CD4-positive, alpha-beta T cell treated with Interleukin-15 for 1 hour (primary cell): ENCODE data around the gene ZNF552.
"Not testable (repeated sequence)": the region's sequence is repeated elsewhere in the genome, so short reads cannot be mapped to it uniquely, and the experiment has no call there.

Source experiments
- DNase-seq: peaks from one replicate; pipeline ENCODE4 v3.0.0-alpha.2; 2020

Gene ZNF552

DNA sequence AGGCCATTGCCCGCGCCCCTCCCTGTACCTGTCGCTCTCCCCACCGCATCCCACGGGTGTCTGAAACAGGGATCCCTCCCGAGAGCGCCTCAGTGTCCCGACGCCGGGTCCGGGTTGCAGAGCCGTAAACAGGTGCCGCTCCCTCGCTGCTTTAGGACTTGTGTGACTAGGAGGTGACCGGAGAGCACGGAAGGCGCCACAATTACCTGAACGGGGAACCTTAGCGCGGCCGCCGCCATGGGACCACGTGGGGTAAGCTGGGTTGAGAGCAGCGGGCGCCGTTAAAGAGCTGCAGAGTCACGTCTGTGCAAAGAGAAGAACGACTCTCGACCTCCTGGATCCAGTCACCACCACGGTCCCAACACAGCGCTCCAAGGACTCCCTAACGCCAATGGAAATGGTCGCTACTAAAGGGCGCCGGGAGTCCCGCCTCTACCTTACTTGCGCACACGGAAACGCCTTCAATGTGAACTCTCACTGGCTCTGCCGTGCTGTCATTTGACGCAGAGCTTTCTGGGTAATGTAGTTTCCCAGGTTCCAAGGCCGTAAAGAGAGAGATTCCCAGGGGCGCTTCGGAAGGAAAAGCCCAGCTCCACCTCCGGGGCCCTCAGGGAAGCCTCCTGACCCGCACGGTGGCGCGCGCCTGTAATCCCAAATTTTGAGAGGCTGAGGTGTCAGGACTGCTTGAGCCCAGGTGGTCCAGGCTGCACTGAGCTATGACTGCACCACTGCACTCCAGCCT lies at the start of gene ZNF552:
ZNF552 (minus strand) TSS at position 409 of the 742 bp plus-strand sequence; CDS start at position 239, 170 bp downstream.
- peak; percentile 82 for DNase-seq

DNA sequence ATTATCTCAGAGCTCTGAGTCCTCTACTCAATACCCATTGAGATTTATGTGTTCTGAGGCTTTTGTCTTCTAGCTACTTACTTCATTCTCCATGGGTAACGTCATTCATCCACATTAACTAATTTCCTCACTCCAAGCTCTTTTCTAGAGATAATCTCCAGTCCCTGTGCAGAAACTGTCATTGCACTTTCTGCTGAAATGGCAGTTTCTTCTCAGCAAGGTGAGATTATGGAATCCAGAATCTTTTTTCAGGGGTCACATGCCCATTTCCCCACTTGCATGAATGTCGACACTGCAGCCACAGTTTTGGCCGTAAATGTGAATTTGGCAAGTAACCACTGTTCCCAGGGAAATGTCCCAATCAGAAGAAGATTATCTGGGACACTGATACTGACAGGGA lies 47.6 kb upstream of the ZNF552 start:
- not testable (repeated sequence) for DNase-seq

DNA sequence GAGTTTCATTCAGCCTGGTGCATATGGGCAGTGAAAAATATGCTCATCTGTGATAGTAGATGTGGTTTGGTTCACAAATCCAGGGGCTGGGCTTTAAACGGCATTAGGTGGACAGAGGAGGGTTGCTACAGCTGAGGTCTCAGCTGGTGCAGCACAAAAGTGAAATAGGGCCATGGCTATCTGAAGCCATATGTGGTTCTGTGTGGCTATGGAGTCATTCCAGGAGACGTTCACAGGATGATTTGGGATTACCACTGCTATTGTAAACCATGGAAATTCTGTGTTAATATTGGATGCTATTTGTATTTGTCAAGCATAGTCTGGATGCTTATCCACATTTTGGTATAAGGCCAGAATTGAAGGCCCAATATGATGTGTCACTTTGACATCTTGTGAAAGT lies 39.4 kb upstream of the ZNF552 start:
- not testable (repeated sequence) for DNase-seq

DNA sequence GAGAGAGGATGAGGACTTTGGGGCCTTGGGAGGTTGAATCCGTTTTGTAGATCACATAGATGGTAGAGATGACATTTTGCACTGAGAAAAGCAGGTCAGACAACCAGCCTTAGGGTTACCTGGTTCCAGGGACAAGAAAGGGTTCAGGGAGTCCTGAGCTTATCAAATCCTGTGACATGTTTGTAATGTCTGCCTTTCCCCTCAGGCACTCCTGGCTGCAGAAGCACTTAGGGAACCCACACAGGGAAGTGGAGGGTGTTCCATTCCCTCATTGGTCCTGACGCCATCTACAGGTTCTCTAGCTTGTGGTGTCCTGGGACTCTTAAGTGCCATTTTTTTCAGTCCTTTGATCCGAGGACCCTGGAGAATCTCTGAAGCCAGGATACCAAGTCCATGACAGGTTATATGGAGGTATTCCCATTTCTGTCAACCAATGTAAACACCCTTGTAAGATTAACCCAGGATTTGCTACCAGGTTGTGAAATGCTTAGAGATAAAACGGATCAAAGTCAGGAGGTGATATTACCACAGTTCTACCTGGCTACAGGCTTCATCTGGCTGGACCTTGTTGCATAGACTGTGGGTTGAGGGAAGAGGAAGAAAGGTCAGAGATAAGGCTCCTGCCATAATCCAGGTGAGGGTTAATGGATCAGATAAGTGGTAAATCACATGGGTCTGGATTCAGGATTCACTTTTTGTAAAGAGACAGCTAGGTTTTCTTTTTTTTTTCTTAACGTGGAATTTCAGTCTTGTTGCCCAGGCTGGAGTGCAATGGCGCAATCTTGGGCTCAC lies 37.3 kb upstream of the ZNF552 start:
- not testable (repeated sequence) for DNase-seq

DNA sequence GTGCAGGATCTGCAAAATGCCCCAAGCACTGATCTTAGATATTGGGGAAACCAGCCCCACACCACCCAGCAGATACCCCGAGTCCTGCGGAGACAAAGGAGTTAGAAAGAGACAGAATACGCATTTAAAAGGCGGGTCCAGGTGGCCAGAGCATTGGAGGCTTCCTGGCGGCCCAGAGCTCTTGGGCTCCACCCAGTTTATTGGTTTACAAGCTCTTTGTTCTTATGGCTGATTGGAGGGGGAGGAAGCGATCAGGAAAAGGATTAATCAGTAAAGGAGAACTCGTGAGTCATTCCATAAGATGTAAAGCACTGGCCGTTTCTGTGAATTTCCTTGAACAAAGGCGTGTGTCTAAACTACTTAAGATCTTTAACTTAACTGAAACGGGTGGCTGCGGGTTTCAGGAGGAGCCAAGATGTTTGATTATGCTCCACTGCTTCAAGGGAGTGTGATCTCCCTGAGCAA lies 35.9 kb upstream of the ZNF552 start:
- no peak for DNase-seq

DNA sequence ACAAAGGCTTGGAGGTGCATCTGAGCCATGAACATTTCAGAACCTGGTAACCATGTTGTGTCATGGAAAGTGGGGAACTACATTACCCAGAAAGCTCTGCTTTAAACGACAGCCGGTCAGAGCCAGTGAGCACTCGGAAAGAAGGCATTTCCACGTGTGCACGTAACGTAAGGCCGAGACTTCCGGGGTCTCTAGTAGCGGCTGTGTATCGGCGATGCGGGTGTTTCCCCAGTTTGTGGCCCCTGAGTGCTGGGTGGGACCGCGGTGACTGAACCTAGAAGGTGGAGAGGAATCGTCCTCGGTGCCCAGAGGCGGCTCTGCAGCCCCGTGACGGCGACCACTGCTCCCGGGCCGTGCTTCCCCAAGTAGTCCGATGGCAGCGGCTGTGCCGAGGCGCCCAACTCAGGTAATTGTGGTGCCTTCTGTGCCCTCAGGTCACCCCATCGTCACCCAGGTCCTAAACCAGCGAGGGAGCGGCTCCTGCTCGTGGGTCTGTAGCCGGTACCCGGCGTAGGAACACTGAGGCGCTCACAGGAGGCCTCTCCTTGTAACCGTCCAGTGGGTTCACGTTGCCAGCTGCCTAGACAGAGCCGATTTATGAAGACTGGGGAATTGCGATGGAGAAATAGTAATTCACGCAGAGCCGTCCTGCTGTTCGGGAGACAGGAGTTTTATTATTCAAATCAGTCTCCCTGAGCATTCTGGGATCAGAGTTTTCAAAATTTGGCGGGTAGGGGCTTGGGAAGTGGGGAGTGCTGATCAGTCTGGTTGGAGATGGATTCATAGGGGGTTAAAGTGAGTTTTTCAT lies 35.2 kb upstream of the ZNF552 start, which contains the start of gene ZNF587:
ZNF587 (plus strand) TSS at position 194 of the 808 bp plus-strand sequence; CDS start at position 374, 180 bp downstream.
- peak; percentile 88 for DNase-seq

DNA sequence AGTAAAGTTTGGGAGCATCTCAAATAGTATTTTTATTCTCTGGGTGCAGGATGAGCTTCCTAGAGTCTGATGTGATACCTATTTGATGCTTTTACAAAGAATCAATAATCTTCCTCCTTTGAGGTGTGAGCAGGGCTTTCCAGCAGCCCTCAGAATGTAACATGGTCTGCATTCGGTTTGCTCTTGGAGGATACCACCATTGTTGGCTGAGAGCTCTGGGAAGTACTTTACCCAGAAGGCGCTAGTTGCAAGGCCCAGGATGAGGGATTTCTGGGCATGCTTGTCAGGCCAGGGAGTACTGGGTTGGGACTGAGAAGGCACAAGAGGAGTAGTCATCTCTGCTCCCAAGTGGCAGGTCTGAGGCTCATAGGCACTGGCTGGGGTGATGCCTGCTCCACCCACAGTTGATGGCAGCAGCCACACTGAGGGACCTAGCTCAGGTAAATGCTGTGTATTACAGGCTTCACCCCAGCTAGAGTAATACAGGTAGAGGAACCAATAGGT lies 34.5 kb upstream of the ZNF552 start:
- not testable (repeated sequence) for DNase-seq

DNA sequence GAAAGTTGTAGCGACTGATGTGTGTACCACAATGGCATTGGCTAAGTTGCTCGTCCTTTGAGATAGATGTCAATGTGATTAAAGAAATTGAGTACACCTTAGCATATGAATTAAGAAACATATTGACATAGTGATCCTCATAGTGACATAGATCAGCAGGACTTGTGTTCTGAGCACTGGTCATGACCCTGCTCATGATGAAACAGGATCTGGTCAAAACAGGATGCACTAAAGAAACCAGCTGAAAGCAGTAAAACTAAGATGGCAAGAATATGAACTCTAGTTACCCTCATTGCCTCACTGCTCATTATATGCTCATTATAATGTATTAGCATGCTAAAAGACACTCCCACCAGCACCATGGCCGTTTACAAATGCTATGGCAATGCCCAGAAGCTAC lies 32.5 kb upstream of the ZNF552 start:
- DNase-seq = not testable (repeated sequence)

DNA sequence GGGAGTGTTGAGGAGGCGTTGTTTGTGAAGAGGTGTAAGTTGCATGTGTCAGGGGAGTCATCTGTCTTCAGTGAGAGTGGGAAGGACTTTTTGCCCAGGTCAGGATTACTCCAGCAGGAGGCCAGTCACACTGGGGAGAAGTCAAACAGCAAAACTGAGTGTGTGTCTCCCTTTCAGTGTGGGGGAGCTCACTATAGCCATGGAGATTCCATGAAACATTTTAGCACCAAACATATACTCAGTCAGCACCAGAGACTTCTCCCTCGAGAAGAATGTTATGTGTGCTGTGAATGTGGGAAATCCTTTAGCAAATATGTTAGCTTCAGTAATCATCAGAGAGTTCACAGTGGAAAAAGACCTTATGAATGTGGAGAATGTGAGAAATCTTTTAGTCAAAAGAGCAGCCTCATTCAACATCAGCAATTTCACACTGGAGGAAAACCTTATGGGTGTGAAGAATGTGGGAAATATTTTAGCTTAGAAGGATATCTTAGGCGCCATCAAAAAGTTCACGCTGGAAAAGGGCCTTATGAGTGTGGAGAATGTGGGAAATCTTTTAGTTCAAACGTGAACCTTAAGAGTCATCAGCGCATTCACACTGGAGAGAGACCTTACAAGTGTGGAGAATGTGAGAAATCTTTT lies 26.5 kb upstream of the ZNF552 start:
- DNase-seq = no peak

DNA sequence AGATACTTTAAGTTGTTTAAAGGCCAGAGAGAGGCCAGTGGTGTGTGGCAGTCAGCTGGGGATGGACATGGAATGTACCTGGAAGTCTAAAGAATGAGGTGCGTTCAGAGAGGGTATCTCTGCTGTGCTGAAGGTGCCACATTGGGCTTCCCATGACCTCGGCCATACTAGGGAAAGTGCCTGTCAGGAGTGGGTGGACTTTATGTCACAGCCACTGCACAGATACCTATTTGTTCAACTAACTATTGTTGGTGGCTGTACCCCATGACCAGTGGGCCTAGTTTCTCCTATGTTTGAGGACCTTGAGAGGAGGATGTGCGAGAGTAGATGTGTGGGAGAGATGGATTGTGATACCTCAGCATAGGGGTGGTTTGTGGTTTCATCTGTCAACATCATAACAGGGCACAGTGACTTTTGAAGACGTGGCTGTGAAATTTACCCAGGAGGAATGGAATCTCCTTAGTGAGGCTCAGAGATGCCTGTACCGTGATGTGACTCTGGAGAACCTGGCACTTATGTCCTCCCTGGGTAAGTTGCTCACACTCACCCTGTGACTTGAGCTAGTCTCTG lies 24.0 kb upstream of the ZNF552 start:
- DNase-seq = not testable (repeated sequence)

DNA sequence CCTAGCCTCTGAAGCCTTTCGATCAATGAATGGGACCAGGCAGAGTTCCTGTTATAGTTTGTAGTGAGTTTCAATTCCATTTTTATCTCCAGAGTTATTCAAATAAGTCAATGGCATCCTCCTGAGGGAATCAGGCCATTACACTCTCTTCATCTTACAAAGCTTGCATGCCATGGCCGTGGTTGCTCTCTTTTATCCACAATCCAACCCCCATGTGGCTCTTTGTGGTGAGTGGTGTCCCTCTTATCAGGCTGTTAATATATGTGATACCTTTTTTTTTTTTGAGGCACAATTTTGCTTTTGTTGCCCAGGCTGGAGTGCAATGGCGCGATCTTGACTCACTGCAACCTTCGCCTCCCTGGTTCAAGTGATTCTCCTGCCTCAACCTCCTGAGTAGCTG lies 22.3 kb upstream of the ZNF552 start:
- not testable (repeated sequence) for DNase-seq

DNA sequence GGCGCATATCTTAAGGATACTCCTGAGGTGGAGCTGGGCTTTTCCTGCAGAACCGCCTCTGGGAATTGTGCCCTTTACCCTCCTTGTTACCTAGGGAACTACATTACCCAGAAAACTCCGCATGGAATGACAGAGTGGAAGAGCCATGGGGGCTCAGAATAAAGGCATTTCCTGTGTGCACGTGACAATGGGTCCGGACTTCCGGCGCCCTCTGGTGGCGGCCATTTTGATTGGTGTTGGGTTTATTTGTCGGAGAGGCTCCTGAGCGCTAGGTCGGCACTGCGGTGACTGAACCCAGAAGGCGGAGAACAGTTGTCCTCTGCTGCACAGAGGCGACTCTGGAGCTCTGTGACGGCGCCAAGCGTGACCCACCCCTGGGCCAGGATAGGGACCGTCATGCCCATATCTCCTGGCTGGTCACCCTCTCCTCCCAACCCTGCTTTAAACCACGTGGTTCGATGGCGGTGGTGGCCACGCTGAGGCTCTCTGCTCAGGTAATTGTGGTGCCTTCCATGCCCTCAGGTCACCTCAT lies 15.4 kb upstream of the ZNF552 start, which contains the start of gene ZNF587B:
ZNF587B (plus strand) TSS at position 229 of the 532 bp plus-strand sequence; CDS start at position 459, 230 bp downstream.
- DNase-seq = peak; percentile 28

DNA sequence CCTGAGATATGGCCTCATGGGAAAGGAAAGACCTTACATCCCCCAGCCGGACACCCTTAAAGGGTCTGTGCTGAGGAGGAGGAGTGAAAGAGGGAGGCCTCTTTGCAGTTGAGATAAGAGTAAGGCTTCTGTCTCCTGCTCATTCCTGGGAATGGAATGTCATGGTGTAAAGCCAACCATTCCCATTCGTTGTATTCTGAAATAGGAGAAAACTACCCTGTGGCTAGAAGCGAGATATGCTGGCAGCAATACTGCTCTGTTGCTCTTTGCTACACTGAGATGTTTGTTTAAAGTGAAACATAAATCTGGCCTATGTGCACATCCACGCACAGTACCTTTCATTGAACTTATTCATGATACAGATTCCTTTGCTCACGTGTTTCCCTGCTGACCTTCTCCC lies 14.6 kb upstream of the ZNF552 start:
- no peak for DNase-seq

DNA sequence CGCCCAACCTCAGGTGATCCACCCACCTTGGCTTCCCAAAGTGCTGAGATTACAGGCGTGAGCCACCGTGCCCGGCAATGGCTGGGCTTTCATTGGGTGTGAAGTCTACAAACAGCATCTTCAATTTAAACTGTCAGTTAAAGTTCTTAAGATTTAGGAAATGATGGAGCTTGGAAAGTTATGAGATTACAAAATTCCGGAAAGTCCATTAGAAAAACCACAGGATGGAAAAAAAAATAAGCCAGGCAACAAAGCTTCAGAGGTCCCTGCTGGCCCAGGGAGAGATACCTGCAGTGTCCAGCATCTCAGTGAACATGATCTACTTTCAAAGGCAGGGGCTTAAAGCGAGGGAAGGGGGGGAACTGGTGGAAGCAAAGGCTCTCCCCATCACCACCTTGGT lies 10.8 kb upstream of the ZNF552 start:
- DNase-seq = no peak

DNA sequence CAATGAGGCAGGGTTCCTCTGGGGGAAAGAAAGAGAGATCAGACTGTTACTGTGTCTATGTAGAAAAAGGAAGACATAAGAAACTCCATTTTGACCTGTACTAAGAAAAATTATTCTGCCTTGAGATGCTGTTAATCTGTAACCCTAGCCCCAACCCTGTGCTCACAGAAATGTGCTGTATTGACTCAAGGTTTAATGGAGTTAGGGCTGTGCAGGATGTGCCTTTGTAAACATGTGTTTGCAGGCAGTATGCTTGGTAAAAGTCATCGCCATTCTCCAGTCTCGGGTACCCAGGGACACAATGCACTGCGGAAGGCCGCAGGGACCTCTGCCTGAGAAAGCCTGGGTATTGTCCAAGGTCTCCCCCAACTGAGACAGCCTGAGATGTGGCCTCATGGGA lies 8.9 kb upstream of the ZNF552 start:
- DNase-seq = not testable (repeated sequence)

DNA sequence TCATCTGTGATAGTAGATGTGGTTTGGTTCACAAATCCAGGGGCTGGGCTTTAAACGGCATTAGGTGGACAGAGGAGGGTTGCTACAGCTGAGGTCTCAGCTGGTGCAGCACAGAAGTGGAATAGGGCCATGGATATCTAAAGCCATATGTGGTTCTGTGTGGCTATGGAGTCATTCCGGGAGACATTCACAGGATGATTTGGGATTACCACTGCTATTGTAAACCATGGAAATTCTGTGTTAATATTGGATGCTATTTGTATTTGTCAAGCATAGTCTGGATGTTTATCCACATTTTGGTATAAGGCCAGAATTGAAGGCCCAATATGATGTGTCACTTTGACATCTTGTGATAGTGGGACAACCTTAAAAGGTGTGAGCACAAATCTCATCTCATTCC lies 8.4 kb upstream of the ZNF552 start:
- DNase-seq = not testable (repeated sequence)

DNA sequence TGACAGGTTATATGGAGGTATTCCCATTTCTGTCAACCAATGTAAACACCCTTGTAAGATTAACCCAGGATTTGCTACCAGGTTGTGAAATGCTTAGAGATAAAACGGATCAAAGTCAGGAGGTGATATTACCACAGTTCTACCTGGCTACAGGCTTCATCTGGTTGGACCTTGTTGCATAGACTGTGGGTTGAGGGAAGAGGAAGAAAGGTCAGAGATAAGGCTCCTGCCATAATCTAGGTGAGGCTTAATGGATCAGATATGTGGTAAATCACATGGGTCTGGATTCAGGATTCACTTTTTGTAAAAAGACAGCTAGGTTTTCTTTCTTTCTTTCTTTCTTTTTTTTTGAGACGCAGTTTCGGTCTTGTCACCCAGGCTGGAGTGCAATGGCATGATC lies 6.8 kb upstream of the ZNF552 start:
- not testable (repeated sequence) for DNase-seq

DNA sequence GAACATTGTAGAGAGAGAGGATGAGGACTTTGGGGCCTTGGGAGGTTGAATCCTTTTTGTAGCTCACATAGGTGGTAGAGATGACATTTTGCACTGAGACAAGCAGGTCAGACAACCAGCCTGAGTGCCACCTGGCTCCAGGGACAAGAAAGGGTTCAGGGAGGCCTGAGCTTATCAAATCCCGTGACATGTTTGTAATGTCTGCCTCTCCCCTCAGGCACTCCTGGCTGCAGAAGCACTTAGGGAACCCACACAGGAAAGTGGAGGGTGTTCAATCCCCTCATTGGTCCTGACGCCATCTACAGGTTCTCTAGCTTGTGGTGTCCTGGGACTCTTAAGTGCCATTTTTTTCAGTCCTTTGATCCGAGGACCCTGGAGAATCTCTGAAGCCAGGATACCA lies 6.4 kb upstream of the ZNF552 start:
- DNase-seq = not testable (repeated sequence)

DNA sequence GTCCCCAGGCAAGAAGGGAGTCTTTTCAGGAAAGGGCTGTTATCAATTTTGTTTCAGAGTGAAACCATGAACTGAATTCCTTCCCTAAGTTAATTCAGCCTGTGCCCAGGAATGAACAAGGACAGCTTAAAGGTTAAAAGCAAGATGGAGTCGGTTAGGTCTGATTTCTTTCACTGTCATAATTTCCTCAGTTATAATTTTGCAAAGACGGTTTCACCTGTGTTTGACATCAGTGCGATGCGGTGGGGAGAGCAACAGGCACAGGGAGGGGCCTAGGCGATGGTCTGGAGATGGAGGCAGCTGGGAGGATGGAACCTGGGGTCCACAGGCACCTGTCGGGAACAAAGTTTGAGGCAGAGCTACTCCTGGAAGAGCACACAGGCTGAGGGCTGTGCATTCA lies 5.9 kb upstream of the ZNF552 start:
- DNase-seq = no peak

DNA sequence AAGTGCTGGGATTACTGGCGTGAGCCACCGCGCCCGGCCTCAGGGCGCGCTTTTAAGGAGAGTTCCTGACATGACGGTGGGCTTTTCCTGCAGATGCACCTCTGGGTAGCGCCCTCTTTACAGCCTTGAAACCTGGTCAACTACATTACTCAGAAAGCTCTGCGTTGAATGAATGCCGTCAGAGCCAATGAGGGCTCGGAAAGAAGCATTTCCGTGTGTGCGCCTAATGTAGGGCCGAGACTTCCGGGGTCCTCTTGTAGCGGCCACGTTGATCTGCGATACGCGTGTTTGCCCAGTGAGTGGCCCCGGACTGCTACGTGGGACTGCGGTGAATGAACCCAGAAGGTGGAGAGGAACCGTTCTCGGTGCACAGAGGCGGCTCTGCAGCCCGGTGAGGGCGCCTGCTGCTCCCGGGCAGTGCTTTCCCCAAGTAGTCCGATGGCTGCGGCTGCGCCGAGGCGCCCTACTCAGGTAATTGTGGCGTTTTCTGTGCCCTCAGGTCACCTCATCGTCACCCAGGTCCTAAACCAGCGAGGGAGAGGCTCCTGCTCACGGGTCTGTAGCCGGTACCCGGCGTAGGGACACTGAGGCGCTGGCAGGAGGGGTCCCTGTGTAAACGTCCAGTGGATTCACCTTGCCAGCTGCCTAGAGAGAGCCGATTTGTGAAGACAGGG lies 4.9 kb upstream of the ZNF552 start:
- DNase-seq = peak; percentile 86

DNA sequence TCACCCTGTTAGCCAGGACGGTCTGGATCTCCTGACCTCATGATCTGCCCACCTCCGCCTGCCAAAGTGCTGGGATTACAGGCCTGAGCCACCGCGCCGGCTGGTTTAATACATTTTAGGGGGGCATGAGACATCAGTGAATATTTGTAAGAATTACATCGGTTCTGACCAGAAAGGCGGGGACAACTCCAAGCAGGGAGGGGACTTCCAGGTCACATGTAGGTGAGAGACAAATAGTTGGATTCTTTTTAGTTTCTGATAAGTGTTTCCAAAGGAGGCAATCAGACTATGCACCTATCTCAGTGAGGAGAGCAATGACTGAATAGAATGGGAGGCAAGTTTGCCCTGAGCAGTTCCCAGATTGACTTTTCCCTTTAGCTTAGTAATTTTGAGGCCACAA lies 3.7 kb upstream of the ZNF552 start:
- no peak for DNase-seq
